HG02884 (cell line): ENCODE results near the gene LSMEM2.

ENCODE experiments used
- ATAC-seq: cut with Tn5 transposase; IDR thresholded peaks from one replicate; pipeline ENCODE4 v1.9.1; 2021; ENCODE audit warnings: mild to moderate bottlenecking, moderate library complexity; ENCODE audit not compliant: unreplicated experiment

The LSMEM2 gene

DNA sequence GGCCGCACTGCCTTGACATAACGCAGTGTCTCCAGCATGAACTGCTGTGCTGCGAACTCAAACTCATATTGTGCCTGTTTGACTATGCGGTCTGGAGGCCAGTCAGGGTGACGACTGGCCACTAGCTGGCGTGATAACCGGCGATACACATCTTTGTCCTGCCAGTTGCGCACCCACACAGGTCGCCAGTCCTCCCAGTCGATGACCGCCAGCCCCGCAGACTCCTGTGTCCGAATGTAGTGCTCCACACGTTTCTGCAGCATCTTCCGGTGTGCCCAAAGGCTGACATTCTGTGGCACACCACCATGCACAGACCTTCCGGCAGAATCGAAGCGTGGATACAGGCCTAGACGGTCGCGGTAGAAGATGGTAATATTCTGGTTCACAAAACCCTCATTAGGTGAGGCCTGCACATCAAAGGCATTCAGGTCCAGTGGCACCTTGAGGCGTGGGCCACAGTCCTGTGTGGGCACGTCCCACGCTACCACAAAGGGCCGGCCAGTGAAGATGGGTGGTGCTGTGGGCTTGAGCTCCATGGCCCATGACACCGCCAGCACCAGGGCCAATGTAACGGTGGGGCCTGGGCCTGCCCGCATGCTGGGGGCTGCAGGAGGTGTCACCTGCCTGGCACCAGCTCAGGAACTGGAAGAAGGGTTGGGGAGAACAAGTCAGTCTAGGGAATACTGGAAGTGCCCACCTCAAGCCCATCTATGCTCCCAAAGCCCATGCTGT is 41.2 kb downstream of the LSMEM2 start:
- no peak for ATAC-seq

GRCh38 chr3:50320853-50321335 is 42.0 kb downstream of the LSMEM2 start:
- ATAC-seq, result peak; percentile 39

DNA sequence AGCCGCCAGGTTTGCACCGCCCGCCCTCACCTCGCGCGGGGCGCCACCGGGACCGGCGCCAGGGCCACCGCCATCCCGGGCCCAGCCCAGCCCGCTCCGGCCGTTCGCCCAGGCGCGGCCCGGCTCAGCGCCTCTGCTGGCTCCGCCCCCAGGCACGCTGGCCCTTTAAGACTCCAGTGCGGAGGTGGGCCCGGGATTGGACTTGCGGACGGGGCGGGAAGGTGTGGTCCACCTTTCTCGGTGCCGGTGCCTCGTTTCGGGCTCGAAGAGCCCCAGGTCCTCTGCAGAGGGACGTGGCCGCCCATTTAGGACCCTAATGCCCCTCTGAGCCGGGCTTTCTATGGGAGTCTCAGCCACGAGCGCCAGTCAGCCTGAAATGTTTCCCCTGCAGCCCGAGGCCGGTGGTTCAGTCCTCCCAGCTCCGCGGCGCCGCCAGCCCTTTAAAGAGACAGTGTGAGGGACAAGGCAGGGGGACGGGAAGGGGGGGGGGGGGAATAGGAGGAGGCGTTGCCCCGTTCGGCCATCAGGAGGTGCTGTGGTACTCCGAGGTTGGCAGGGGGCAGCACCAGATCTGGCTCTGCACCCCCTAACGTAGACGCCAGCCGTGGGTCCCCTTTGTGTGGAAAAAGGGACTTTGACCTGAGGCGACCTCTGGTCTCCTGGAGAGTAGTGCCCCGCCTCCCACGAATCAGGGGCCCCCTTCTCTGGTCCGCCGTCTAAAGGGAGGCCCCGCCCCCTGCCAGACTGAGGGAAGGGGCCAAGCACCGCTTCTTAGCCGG is 42.6 kb downstream of the LSMEM2 start:
- peak; percentile 76 for ATAC-seq

GRCh38 chr3:50322115-50322385 is 43.2 kb downstream of the LSMEM2 start:
- no peak for ATAC-seq

DNA sequence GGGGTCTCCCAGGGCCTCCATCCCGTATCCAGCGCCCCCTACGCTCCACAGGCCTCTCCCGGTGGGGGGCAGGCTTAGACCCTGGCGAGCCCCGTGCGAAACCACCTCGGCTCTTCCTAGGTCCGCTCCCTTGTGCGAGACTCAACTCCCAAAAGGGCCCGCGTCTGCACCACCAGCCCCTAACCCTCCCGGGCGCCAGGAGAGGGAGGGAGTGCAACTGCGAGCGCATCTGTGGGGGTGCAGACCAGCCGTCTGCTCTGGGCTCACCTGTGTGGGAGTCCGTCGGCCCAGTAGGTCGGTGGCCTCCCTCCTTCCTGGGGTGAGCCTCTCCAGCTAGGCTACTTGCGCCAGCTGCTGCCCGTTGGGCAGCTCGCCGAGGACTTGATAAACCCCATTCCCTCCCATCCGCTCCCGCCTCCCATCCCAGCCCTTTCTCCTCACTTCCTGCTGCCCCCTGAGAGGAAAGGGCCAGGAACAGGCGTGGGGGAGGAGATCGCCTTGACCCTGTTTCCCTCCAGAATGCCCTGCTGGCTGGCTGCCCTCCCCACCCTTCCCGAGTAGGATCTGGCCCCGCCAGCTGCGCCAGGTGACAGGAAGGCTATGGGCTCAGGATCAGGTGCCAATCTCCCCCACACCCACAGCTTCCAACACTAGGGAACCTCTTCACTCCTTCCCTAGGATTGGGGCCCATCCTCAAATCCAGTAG is 43.7 kb downstream of the LSMEM2 start, which contains the start of gene HYAL2:
Gene HYAL2, minus strand, starts transcription at position 360 of the 706 bp plus-strand sequence. CDS start 2,256 bp downstream, outside the sequence.
- no peak for ATAC-seq

- no peak for ATAC-seq
Observed at GRCh38 chr3:50323092-50323600, 44.3 kb downstream of the LSMEM2 start.

- no peak for ATAC-seq
Observed at GRCh38 chr3:50323614-50324199, 44.8 kb downstream of the LSMEM2 start.

DNA sequence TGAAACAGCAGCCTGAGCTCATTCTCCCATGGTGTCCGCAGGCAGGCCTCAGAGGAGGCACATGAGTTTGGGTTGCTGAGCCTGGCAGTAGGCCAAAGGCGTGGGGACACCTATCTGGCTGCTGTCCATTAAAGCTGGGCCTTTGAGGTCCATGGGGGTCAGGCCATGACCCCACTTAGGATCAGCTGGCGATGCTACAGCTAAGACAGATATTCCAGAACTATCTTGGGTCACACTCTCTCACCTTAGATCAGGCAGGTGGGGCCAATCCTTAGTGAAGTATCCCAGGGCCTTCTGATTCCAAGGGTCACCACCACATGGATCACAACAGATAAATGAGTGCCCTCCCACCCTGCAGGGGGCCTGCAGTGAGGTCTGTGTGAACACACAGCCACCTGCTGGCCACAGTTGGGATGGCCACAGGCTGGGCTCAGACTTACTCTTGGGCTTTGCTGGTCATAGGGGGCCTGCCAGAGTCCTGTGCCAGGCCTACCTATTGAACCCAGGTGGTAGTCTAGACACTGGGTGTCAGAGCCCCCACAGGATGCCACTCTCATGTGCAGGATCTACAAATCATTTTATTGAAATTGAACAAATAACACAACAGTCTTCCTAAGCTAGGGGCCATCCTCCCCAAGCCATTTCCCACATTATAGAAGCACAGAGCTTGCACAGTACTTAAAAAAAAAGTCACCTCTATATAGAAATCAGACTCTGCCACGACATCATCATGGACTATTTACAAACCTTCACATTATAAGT is 45.6 kb downstream of the LSMEM2 start:
- no peak for ATAC-seq

- ATAC-seq, result no peak
Observed at GRCh38 chr3:50325113-50325480, 46.2 kb downstream of the LSMEM2 start.

GRCh38 chr3:50325497-50326181 is 46.8 kb downstream of the LSMEM2 start:
- ATAC-seq, result no peak

- no peak for ATAC-seq
Observed at GRCh38 chr3:50326182-50326541, 47.3 kb downstream of the LSMEM2 start.

DNA sequence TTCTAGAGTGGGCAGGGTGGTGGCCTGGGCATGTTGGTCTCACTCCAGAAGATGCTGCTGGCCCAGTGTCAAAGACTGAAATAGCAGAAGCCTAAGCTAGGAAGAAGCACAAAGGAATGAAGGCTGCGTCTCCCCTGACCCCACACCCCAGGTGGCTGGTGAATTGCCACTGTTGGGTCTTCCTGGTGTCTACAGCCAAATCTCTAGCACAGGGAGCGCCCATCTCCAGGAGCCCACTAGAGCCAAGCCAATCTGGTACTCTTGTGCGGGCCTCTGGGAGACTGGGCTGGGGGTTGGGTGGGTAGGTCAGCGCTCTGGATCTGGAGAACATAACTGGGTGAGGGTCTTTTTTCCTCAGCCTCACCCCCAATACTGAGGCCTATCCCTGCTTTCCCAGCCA is 48.2 kb downstream of the LSMEM2 start:
- no peak for ATAC-seq

DNA sequence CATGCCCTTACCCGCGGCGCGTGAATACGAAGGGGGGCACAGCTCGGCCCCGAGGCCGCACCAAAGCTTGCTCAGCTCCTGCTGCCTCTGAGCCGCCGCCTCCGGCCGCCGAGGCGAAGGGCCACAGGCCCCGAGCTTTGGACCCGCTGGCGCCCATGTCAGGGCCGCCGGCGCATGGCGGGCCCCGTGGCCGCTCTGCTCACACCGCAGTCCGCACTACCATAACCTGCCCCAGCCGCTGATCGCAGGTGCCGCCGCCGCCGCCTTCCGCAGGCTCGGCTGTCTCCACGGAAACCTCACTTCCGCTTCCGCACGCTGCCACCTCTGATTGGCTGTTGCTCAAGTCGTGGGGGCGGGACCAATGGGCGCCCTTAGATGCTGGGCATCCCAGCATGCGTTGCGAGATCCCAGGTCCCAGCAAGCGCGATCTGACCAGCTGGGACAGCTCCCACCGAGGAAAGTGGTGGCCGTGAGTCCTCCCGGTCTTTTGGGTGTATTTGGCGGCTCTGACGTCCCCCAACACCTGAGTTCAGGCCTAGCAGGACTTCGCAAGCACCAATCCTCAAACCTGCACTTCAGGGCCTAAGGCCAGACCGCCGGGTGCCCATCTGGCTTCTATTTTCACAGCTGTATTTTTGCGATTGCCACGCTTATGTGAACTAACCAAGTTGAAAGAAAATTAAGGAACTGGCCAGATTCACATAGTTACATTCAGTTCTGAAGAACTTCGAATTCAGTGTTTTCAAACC is 49.2 kb downstream of the LSMEM2 start, which contains the start of gene TUSC2:
Gene TUSC2, minus strand, starts transcription at position 281 of the 749 bp plus-strand sequence. Its CDS starts 124 bp downstream, at position 157.
- peak; percentile 90 for ATAC-seq

GRCh38 chr3:50330330-50330729 is 51.4 kb downstream of the LSMEM2 start:
- ATAC-seq, result no peak

GRCh38 chr3:50331364-50331907 is 52.5 kb downstream of the LSMEM2 start:
- no peak for ATAC-seq

GRCh38 chr3:50333744-50334328 is 54.9 kb downstream of the LSMEM2 start:
- no peak for ATAC-seq

DNA sequence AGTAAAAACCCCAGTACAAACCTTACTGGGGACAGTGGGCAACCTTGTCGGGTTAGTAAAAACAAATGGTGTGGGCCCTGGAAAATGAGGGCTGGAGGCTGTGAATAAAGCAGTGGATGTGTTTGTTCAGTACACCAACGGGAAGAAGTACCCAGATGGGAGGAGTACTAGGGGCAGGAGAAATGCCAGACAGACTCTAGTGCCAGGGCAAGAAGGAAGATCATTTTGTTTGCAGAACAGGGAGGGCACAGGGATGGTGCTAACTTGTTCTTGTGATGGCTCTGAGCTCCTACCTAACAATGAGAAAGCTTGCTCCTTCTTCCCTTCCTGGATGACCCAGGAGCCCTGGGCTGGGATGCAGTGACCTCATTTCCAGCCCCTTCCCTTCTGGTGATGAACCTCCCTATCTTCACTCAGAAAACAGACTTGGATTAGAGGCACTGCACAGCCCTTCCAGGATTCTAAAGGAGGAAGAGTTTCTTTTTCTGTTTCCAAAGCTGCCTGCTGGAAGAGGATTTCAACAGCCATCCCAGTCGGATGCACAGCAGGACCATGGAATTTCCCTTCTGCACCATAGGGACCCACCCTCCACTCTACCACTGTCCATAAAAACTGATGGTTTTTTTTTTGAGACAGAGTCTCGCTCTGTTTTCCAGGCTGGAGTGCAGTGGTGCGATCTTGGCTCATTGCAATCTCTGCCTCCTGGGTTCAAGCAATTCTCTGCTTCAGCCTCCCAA is 55.6 kb downstream of the LSMEM2 start:
- ATAC-seq, result no peak
